C4-2B (cell line): Measurements from ENCODE around the gene ABCG1.

ENCODE experiments used
- CTCF ChIP-seq: fragments of 450-650 bp; conservative IDR thresholded peaks from 2 replicates; pipeline ENCODE4 v1.5.1; 2017; ENCODE audit warnings: mild to moderate bottlenecking
- ZFX ChIP-seq: fragments of 450-650 bp; IDR thresholded peaks from 2 replicates; pipeline ENCODE4 v1.6.1; 2017

DNA sequence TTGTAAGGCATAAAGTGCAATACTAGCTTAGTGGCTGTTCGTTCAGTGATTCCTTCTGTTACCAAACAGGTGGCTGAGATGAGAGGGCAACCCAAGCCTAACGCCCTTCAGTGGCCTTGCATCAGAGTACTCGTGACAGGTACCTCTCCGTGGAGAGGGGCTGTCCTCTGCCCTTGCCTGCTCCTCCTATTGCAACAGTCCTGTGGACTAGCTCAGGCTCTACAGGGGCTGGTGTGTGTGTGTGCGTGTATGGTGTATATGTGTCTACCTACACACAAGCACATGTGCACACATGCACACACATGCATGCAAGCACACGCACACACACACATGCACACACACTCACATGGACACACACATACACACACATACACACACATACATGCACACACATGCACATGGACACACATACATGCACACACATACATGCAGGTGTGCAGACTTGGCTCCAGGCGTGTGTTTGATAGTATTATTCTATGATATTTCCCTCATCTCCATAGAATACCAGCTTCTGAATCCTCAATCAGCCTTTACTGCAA is 81.2 kb downstream of the ABCG1 start:
- no peak for TF ChIP-seq CTCF
- no peak for TF ChIP-seq ZFX
